HEK293 (cell line): ENCODE measurements around the gene UGT1A1.

Experiments used
- CTCF ChIA-PET: fragments of 350-600 bp; formaldehyde crosslinking; extraction: SDS; loops from one replicate; lab custom pipeline; 2021; ENCODE audit warnings: antibody characterized with exemption; lab: Yijun Ruan, JAX
- POLR2A ChIA-PET: fragments of 300-600 bp; formaldehyde crosslinking; extraction: SDS; loops from one replicate; lab custom pipeline; 2020; ENCODE audit warnings: antibody characterized with exemption, inconsistent platforms; lab: Yijun Ruan, JAX
- H3K27ac ChIP-seq: fragments of 200-500 bp; sonication (Bioruptor generic); 2 replicates; pipeline ENCODE4 v1.5.1; 2014; ENCODE audit warnings: low read depth, low read length, control low read depth, inconsistent platforms; ENCODE audit errors: extremely low read depth
- H3K36me3 ChIP-seq, 2 experiments: fragments of 200-500 bp in 1 of 2; sonication (Bioruptor generic) in 1 of 2; 1 replicate in 1 of 2; 2 replicates in 1 of 2; pipeline ENCODE4 v1.5.1; 2014 to 2017; ENCODE audit warnings: inconsistent platforms in 2 of 2, low read length in 2 of 2; ENCODE audit not compliant: control insufficient read depth in 2 of 2, insufficient read depth in 1 of 2
- H3K4me1 ChIP-seq: fragments of 200-500 bp; sonication (Bioruptor generic); 2 replicates; pipeline ENCODE4 v1.5.1; 2014; ENCODE audit warnings: mild to moderate bottlenecking, low read length, inconsistent platforms; ENCODE audit not compliant: control insufficient read depth, insufficient read depth
- H3K4me3 ChIP-seq: 2 replicates; pipeline ENCODE4 v1.5.1; 2011; ENCODE audit warnings: low read depth, mild to moderate bottlenecking, control low read depth, low read length, moderate library complexity
- H3K9me3 ChIP-seq: fragments of 200-500 bp; sonication (Bioruptor generic); 2 replicates; pipeline ENCODE4 v1.5.1; 2014; ENCODE audit warnings: low read depth, low read length, inconsistent platforms; ENCODE audit not compliant: control insufficient read depth, insufficient read depth
- BCL6B ChIP-seq: fragments of 450-650 bp; formaldehyde crosslinking; IDR thresholded peaks from 2 replicates; pipeline ENCODE4 v1.5.1; 2017; ENCODE audit warnings: missing biosample characterization, missing genetic modification characterization
- KLF1 ChIP-seq: fragments of 450-650 bp; formaldehyde crosslinking; IDR thresholded peaks from 2 replicates; pipeline ENCODE4 v1.5.1; 2016; ENCODE audit warnings: missing biosample characterization, missing genetic modification characterization
- KLF17 ChIP-seq: fragments of 450-650 bp; formaldehyde crosslinking; IDR thresholded peaks from 2 replicates; pipeline ENCODE4 v1.5.1; 2016; ENCODE audit warnings: missing biosample characterization, missing genetic modification characterization
- PATZ1 ChIP-seq: fragments of 450-650 bp; formaldehyde crosslinking; IDR thresholded peaks from 2 replicates; pipeline ENCODE4 v1.5.1; 2016; ENCODE audit warnings: missing biosample characterization, missing genetic modification characterization
- PRDM1 ChIP-seq: fragments of 450-650 bp; formaldehyde crosslinking; IDR thresholded peaks from 2 replicates; pipeline ENCODE4; 2016; ENCODE audit warnings: missing biosample characterization, missing genetic modification characterization
- SALL2 ChIP-seq: fragments of 450-650 bp; formaldehyde crosslinking; IDR thresholded peaks from 2 replicates; pipeline ENCODE4 v1.5.0; 2017; ENCODE audit warnings: missing biosample characterization, mild to moderate bottlenecking, missing genetic modification characterization, borderline replicate concordance
- ZBTB48 ChIP-seq: fragments of 450-650 bp; formaldehyde crosslinking; IDR thresholded peaks from 2 replicates; pipeline ENCODE4 v1.5.1; 2016; ENCODE audit warnings: missing biosample characterization, missing genetic modification characterization
- ZFP69B ChIP-seq: fragments of 450-650 bp; formaldehyde crosslinking; IDR thresholded peaks from 2 replicates; pipeline ENCODE4 v1.5.1; 2016; ENCODE audit warnings: missing biosample characterization, missing genetic modification characterization
- ZNF140 ChIP-seq: fragments of 450-650 bp; formaldehyde crosslinking; IDR thresholded peaks from 2 replicates; pipeline ENCODE4 v1.5.1; 2016; ENCODE audit warnings: missing biosample characterization, missing genetic modification characterization
- ZNF174 ChIP-seq: fragments of 450-650 bp; formaldehyde crosslinking; IDR thresholded peaks from 2 replicates; pipeline ENCODE4 v1.5.0; 2017; ENCODE audit warnings: missing biosample characterization, mild to moderate bottlenecking, missing genetic modification characterization
- ZNF175 ChIP-seq: fragments of 450-650 bp; formaldehyde crosslinking; IDR thresholded peaks from 2 replicates; pipeline ENCODE4 v1.5.1; 2016; ENCODE audit warnings: missing biosample characterization, missing genetic modification characterization
- ZNF335 ChIP-seq: fragments of 450-650 bp; formaldehyde crosslinking; conservative IDR thresholded peaks from 2 replicates; pipeline ENCODE4 v1.5.1; 2016; ENCODE audit warnings: missing biosample characterization, missing genetic modification characterization
- ZNF416 ChIP-seq: fragments of 450-650 bp; formaldehyde crosslinking; IDR thresholded peaks from 2 replicates; pipeline ENCODE4 v1.5.1; 2016; ENCODE audit warnings: missing biosample characterization, missing genetic modification characterization
- ZNF561 ChIP-seq: fragments of 450-650 bp; IDR thresholded peaks from 2 replicates; pipeline ENCODE4 v1.5.1; 2018; ENCODE audit warnings: missing biosample characterization, missing genetic modification characterization, borderline replicate concordance
- ZNF658 ChIP-seq: fragments of 450-650 bp; formaldehyde crosslinking; IDR thresholded peaks from 2 replicates; pipeline ENCODE4; 2016; ENCODE audit warnings: missing biosample characterization, missing genetic modification characterization
- TF ChIP-seq, protein P1 (sequence below): fragments of 450-650 bp; formaldehyde crosslinking; IDR thresholded peaks from 2 replicates; pipeline ENCODE4 v1.5.1; 2016; ENCODE audit warnings: missing biosample characterization, missing genetic modification characterization, borderline replicate concordance
- TF ChIP-seq, protein P2 (sequence below): fragments of 450-650 bp; formaldehyde crosslinking; IDR thresholded peaks from 2 replicates; pipeline ENCODE4 v1.5.1; 2016; ENCODE audit warnings: missing biosample characterization, missing genetic modification characterization

UGT1A1 gene

DNA sequence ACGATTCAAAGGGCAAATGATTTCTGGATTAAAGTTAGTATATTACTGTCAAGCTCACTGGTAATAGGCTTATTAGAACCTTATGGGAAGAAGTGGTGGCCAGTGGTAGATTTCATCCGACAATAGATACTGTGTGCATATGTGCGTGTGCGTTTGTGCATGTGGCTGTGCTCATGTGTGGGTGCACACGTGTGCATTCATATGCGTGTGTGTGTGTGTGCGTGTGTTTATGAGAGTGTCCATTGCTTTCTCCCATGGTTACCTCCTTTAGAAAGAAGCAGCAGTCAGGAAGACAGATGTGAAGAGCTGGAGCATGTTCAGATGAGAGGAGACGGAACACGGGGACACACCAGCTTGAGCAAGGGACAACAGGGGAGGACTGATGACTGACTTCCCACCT is 9.2 kb downstream of the UGT1A1 start:
- H3K4me3 ChIP-seq, result no peak overlapping the region
- no peak overlapping the region for H3K27ac ChIP-seq
- H3K36me3 ChIP-seq, result no peaks in the 10 kb centered on the region
- no peaks in the 10 kb centered on the region for H3K4me1 ChIP-seq
- CTCF ChIA-PET, result no interaction called here
- no peaks in the 10 kb centered on the region for H3K9me3 ChIP-seq
- TF ChIP-seq, protein P1, sequence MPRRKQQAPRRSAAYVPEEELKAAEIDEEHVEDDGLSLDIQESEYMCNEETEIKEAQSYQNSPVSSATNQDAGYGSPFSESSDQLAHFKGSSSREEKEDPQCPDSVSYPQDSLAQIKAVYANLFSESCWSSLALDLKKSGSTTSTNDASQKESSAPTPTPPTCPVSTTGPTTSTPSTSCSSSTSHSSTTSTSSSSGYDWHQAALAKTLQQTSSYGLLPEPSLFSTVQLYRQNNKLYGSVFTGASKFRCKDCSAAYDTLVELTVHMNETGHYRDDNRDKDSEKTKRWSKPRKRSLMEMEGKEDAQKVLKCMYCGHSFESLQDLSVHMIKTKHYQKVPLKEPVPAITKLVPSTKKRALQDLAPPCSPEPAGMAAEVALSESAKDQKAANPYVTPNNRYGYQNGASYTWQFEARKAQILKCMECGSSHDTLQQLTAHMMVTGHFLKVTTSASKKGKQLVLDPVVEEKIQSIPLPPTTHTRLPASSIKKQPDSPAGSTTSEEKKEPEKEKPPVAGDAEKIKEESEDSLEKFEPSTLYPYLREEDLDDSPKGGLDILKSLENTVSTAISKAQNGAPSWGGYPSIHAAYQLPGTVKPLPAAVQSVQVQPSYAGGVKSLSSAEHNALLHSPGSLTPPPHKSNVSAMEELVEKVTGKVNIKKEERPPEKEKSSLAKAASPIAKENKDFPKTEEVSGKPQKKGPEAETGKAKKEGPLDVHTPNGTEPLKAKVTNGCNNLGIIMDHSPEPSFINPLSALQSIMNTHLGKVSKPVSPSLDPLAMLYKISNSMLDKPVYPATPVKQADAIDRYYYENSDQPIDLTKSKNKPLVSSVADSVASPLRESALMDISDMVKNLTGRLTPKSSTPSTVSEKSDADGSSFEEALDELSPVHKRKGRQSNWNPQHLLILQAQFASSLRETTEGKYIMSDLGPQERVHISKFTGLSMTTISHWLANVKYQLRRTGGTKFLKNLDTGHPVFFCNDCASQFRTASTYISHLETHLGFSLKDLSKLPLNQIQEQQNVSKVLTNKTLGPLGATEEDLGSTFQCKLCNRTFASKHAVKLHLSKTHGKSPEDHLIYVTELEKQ (tag by site-specific recombination), result no peak
- TF ChIP-seq KLF17, result no peak
- POLR2A ChIA-PET, result no interaction called here

DNA sequence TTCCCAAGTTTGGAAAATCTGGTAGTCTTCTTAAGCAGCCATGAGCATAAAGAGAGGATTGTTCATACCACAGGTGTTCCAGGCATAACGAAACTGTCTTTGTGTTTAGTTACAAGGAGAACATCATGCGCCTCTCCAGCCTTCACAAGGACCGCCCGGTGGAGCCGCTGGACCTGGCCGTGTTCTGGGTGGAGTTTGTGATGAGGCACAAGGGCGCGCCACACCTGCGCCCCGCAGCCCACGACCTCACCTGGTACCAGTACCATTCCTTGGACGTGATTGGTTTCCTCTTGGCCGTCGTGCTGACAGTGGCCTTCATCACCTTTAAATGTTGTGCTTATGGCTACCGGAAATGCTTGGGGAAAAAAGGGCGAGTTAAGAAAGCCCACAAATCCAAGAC is 12.1 kb downstream of the UGT1A1 start:
- no peak overlapping the region for H3K27ac ChIP-seq
- no peak overlapping the region for H3K4me3 ChIP-seq
- no peaks in the 10 kb centered on the region for H3K36me3 ChIP-seq
- H3K4me1 ChIP-seq, result no peaks in the 10 kb centered on the region
- CTCF ChIA-PET, result no interaction called here
- POLR2A ChIA-PET, result no interaction called here
- TF ChIP-seq ZBTB48 (tag by site-specific recombination) (no peak), ZNF561 (tag by site-specific recombination) (no peak), ZNF174 (tag by site-specific recombination) (no peak), ZNF416 (no peak), PATZ1 (tag by site-specific recombination) (no peak), PRDM1 (no peak), ZNF140 (tag by site-specific recombination) (no peak), KLF1 (tag by site-specific recombination) (no peak), ZNF335 (tag by site-specific recombination) (no peak), BCL6B (tag by site-specific recombination) (no peak), SALL2 (tag by site-specific recombination) (no peak), ZFP69B (no peak), ZNF175 (tag by site-specific recombination) (no peak), ZNF658 (tag by site-specific recombination) (no peak)
- TF ChIP-seq, protein P2, sequence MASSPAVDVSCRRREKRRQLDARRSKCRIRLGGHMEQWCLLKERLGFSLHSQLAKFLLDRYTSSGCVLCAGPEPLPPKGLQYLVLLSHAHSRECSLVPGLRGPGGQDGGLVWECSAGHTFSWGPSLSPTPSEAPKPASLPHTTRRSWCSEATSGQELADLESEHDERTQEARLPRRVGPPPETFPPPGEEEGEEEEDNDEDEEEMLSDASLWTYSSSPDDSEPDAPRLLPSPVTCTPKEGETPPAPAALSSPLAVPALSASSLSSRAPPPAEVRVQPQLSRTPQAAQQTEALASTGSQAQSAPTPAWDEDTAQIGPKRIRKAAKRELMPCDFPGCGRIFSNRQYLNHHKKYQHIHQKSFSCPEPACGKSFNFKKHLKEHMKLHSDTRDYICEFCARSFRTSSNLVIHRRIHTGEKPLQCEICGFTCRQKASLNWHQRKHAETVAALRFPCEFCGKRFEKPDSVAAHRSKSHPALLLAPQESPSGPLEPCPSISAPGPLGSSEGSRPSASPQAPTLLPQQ, result no peak
- no peaks in the 10 kb centered on the region for H3K9me3 ChIP-seq
